Measurements from ENCODE around the gene DOCK7. TPM values are rescaled to one million over a fixed set of nuclear protein-coding genes. Genes with fewer than 3 reads are reported as not detected.
A peak's percentile ranks its signal among the peaks of the same experiment; 100 is the strongest.

Gene DOCK7
- total and polyA plus RNA-seq, 2 of the 13 experiments (the other 11 are each of a cell fraction or from before 2014, with no cell fraction given): 45.7 to 67.2 TPM

- TF ChIP-seq ZNF670 (CRISPR knock-in tag; IDR thresholded peaks at IDR 0.05; ENCODE audit: borderline replicate concordance) (0 out of 2 replicates have a peak, but pooled peaks have one; percentile 26), MIER2 (CRISPR knock-in tag; IDR thresholded peaks at IDR 0.05) (no peak), ZNF230 (CRISPR knock-in tag; IDR thresholded peaks at IDR 0.05) (0 out of 2 replicates have a peak, but pooled peaks have one; percentile 14), ZFP41 (CRISPR knock-in tag; IDR thresholded peaks at IDR 0.05; ENCODE audit: borderline replicate concordance) (no peak), MEIS2 (CRISPR knock-in tag; IDR thresholded peaks at IDR 0.05) (peak; percentile 4; the same call in 1 of the 2 replicates), HMGXB4 (CRISPR knock-in tag; IDR thresholded peaks at IDR 0.05; ENCODE audit: borderline replicate concordance in 1 of 2, low read depth in 1 of 2) (no peak; a peak in 3 of 4 replicates), SMAD9 (CRISPR knock-in tag; IDR thresholded peaks at IDR 0.05) (no peak), ZMYM3 (CRISPR knock-in tag; IDR thresholded peaks at IDR 0.05) (peak; percentile 98), ZNF768 (CRISPR knock-in tag; IDR thresholded peaks at IDR 0.05) (no peak), REXO4 (CRISPR knock-in tag; IDR thresholded peaks at IDR 0.05; ENCODE audit: borderline replicate concordance) (no peak), TFDP1 (CRISPR knock-in tag; IDR thresholded peaks at IDR 0.05; ENCODE audit: borderline replicate concordance) (no peak; the same call in 1 of the 2 replicates), ZFP37 (CRISPR knock-in tag; IDR thresholded peaks at IDR 0.05; ENCODE audit: borderline replicate concordance) (no peak), ATF6 (CRISPR knock-in tag; conservative IDR thresholded peaks at IDR 0.05) (no peak), NFATC3 (CRISPR knock-in tag; IDR thresholded peaks at IDR 0.05) (no peak), THAP8 (CRISPR knock-in tag; IDR thresholded peaks at IDR 0.05; ENCODE audit: borderline replicate concordance) (no peak), YEATS4 (CRISPR knock-in tag; IDR thresholded peaks at IDR 0.05; ENCODE audit: borderline replicate concordance) (peak; percentile 85), RARA (CRISPR knock-in tag; IDR thresholded peaks at IDR 0.05) (0 out of 2 replicates have a peak, but pooled peaks have one; percentile 3), PLRG1 (conservative IDR thresholded peaks at IDR 0.05) (no peak), CCAR2 (optimal IDR thresholded peaks at IDR 0.05; ENCODE audit: low read depth, low read length) (no peak), ZBTB14 (CRISPR knock-in tag; IDR thresholded peaks at IDR 0.05) (no peak), PCBP1 (IDR thresholded peaks at IDR 0.05; ENCODE audit: borderline replicate concordance, low read depth, low read length) (no peak), SP1 (IDR thresholded peaks at IDR 0.05) (no peak), SP1 (CRISPR knock-in tag; IDR thresholded peaks at IDR 0.05) (no peak; the same call in 1 of the 2 replicates), ZNF562 (CRISPR knock-in tag; IDR thresholded peaks at IDR 0.05; ENCODE audit: borderline replicate concordance) (no peak)
Observed at GRCh38 chr1:62687903-62688686, at the start of gene DOCK7 (continued).

Measured in HepG2 (cell line).